Measurements from ENCODE around the gene UNC50.

- TF ChIP-seq POLR2AphosphoS5 (IDR thresholded peaks at IDR 0.05; ENCODE audit: low read depth) (no peak), EZH2 (IDR thresholded peaks at IDR 0.05; ENCODE audit: low read depth, unreplicated experiment) (no peak)
These were observed 3.3 kb upstream of the UNC50 start for GRCh38 chr2:98605076-98605475.

Measured in GM23338 (cell line).